Measurements from ENCODE around the gene KNDC1.
"Not testable (repeated sequence)": the region's sequence is repeated elsewhere in the genome, so short reads cannot be mapped to it uniquely, and the experiment has no call there.

Gene KNDC1

DNA sequence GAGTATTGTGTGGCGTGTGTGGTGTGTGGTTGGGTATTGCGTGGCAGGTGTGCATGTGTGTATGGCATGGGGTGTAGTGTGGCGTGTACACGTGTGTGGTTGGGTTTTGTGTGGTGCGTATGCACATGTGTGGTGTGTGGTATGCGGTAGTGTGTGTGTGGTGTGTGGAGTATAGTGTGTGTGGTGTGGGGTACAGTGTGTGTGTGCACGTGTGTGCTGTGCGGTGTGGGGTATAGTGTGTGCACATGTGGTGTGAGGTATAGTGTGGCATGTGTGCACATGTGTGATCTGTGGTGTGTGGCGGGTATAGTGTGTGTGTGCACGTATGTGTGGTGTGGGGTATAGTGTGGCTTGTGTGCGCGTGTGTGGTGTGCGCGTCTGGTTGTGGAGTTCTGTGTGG lies 49.1 kb downstream of the KNDC1 start:
- DNase-seq: no peak

DNA sequence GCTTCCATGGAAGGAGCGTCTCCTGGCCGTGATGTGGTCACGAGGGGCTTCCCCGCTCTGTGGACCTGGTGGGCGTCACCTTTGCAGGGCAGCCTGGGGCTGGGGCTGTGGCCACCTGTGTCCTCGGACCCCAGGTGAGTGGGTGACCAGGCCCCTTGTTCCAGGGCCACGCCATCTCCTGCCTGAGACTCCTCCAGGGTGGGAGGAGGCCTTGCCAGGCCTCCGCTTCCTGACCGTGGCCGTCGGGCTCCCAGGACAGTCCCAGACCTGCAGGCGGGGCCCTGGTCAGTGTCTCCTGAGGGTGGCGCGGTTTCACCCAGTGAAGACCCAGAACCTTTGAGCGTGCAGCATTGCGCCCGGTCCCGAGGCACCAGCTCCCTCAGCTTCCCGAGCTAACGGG lies 49.6 kb downstream of the KNDC1 start:
- DNase-seq: no peak

DNA sequence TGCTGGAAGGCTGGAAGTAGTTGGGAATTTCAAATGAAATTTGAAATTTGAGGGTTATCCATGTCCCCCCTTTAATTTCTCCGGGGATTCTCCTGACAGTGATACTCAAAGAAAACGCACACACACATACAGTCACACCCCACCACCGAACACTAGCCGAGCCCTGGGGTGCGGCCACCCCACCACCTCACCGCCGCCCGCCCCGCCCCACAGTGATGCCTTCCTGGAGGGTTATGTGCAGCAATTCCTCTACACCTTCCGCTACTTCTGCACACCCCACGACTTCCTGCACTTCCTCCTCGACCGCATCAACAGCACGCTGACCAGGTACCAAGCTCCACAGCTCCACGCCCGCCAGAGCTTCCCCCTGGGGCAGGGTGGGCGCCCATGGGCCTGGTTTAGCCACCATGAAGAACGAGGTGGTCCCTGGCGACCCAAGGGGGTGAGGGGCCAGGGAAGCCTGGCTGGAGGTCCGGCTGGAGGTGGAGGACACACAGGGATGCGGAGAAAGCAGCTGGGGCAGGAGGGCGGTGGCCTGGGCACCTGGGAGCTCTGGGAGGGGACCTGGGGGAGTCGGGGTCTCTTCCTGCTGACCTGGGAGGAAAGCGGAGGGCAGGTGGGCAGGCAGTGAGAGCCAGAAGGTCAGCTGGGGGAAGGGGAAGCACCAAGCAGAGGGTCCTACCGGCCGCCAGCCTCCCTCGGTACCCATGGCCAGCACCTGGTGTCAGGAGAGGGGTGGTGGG lies 50.5 kb downstream of the KNDC1 start:
- DNase-seq: no peak

DNA sequence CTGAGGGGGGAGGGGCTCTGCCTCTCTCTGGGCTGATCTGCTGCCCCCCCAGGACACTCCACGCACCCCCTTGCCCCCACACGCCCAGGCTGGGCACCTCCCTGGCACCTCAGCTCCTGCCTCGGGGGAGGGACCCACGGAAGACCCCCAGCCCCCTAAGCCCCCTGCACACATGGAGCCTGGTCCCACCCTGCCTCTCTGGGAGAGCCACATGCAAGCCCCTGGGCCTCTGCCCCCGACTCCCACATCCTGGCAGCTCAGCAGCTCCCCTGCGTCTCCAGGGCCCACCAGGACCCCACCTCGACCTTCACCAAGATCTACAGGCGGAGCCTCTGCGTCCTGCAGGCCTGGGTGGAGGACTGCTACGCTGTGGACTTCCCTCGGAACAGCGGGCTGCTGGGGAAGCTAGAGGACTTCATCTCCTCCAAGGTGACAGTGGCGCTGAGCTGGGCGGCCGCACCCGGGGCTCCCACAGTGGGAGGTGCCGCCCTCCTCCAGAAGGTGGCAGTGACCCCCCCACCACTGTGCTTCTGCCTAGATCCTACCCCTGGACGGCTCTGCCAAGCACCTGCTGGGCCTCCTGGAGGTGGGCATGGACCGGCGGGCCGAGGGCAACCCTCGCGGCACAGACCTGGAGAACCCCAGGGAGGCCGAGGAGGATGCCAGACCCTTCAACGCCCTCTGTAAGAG lies 51.3 kb downstream of the KNDC1 start:
- DNase-seq: no peak

DNA sequence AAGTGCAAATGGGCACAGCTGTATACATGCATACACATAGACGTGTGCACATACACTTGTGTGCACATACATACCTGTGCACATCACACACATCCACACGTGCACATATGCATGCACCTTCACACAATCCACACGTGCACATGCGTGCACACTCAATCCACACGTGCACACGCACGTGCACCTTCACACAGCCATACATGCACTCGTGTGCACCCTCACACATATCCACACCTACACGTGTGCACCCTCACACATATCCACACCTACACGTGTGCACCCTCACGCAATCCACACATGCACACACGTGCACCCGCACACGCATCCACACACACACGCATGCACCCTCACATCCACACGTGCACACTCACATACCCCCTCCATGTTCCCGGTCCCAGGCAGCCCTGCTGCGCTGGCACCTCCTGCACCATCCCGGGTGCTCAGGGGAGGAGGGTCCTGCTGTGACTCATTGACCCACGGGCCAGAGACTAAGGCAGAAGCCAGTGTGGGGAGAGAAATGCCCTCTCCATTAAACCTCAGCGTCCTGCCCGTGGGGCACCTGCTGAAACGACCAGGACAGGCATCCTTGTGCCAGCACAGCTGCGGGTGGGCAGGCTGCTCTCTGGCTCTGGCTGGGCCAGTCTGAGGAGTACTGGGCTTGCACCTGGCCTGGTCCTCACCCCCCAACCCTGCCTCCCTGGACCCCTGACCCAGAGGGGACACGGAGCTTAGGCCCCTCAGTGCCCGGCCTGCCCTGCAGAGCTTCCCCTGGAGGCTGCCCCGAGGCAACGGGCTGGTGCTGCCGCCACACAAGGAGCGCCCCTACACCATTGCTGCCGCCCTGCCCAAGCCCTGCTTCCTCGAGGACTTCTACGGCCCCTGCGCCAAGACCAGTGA lies 52.2 kb downstream of the KNDC1 start:
- DNase-seq: no peak

DNA sequence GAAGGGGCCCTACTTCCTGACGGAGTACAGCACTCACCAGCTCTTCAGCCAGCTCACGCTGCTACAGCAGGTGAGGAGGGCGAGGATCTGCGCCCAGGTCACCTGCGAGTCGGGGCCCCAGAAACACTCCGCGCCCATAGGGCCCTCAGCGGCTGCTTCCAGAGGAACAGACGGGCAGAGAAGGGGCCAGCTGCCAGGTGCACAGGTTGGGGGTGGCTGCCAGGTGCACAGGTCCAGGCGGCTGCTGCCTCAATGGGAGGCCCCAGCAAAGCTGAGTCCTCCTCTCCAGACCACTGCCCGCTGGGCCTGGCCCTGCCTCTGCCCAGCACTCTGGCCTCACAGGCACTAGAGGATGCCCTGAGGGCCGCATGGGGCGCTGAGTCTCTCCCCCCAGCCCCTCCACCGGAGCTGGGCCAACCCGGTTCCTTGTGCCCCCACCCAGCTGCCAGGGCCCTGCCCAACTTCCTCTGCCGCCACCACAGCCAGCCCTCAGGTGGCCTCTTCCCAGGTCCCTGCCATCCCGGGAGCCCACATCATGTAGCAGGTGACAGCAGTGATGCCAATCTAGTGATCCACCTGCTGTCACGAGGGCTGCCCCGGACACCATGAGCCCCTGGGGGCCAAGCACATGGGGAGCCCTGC lies 53.0 kb downstream of the KNDC1 start:
- DNase-seq: no peak

DNA sequence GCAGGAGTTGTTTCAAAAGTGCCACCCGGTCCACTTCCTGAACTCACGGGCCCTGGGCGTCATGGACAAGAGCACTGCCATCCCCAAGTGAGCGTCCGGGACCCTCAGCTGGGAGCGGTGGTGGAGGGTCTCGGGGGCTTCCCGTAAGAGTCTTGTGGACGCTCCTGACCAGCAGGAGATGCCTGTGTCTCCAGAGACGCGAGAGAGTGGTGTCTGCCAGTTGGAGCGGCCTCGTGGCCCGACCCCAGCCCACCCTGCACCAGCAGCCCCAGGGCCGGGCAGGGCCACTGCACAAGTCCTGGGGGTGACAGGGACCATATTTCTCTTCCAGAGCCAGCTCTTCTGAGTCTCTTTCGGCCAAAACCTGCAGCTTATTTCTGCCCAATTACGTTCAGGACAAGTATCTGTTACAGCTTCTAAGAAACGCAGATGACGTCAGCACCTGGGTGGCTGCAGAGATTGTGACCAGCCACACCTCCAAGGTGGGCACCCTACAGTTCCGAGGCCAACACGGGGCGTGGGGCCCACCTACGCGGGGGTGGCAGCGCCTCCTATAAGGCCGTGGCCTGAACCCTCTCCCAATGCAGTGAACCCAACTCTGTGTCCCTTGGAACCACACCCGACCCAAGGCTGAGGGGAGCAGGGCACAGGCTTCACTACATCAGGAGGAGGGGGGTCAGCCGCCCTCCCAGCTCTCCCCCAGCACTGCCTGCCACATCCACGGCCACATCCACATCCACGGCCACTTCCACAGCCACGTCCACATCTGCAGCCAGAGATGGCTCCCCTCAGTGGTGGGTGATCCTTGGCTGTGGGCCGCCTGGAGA lies 53.8 kb downstream of the KNDC1 start:
- no peak for DNase-seq

DNA sequence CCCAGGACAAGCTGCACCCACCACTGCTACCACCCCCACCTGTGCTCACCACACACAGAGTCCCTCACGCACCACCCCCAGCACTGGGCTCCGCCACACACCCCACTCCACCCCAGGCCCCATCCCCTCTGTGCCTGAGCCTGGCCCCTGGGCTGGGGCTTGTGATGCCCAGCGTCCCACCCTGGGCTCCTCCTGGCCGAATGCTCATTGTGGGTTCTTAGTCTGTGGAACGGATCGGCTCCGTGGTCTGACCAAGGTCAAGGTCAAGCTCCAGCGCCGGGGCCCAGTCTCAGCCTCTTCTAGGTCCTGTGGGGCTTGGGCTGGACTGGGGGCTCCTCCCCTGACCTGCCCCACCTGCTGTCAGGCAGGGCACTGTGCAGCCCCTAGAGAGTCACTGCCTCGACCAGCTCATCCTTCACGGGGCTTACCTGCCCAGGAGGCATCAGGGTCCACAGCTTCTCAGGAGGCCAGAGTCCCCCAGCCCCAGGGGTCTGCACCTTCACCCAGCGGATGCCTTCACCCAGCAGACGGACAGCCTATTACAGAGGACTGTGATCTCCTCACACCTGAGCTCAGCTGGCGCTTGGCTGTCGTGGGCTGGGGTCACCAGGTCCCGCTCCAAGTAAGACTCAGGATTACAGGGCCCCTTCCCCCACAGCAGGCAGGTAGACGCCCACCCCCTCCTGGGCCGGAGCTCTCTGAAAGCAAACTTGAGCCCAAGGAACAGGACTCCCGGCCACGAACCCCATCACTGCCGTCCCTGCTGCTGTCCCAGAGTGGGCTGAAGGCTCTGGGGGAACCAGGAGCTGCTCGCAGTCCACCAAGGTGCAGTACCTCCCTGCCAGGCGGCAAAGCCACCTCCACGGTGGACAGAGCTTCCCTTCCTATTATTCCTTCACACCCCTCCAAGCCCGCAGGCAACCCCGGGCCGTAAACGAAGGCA lies 54.7 kb downstream of the KNDC1 start:
- no peak for DNase-seq

DNA sequence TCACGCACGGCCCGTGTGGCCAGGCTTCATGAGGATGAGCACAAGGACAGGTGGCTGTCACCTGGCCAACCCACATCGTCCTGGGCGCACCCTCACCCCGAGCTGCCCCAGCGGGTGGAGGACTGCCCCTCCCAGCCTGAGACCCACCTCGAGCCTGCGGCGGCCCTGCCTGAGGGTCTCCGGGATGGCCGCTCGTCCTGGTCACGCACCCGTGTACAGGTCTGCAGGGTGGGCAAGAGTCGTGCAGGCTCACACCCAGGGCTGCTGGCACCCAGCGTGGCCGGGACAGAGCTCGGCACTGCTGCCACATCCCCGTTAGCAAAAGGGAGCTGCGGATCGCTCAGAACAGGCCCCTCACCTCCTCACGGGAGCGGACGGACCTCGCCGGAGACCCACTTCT lies 55.6 kb downstream of the KNDC1 start:
- DNase-seq: no peak

DNA sequence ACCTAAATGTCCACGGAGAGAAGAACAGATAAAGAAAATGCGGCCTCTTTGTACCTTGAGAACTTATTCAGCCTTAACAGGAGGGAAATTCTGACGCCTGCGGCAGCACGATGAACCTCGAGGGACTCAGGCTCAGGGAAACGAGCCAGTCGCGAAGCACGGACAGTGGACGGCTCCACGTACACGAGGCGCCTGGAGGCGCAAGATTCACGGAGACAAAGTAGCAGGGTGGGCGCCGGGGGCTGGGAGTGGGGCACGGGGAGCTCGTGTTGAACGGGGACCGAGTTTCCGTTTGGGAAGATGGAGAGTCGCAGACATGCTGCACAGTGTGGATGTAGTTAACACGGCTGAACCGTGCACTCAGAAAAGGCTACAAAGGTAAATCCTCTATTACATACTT lies 56.8 kb downstream of the KNDC1 start:
- no peak for DNase-seq

DNA sequence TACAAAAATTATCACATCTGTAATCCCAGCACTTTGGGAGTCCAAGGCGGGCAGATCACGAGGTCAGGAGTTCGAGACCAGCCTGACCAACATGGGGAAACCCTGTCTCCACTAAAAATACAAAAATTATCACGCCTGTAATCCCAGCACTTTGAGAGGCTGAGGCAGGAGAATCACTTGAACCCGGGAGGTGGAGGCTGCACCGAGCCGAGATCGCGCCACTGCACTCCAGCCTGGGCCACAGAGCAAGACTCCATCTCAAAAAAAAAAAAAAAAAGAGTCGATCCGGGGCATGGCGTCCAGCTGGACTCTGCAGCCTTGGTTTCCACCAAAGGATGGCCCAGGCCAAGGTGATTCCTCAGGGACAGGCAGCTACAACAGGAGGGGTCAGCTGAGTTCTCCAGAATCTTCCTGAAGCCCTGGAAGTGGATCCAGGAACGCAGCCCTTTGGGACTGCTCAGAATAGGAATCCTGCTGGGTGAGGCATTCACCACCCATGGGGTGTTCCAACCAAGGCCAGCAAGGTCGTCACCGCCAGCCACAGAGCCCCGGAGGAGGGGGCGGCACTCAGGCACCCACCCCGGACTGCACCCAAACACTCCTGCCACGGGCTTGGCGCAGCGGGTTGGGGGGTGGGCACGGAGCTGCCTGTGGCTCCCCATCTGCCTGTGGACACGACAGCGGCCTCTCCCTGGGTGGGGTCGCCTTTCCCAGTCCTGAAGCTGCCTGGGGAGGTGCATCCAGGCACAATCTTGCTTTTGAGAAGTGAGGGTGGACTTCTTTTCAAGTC lies 58.0 kb downstream of the KNDC1 start:
- DNase-seq: no peak

DNA sequence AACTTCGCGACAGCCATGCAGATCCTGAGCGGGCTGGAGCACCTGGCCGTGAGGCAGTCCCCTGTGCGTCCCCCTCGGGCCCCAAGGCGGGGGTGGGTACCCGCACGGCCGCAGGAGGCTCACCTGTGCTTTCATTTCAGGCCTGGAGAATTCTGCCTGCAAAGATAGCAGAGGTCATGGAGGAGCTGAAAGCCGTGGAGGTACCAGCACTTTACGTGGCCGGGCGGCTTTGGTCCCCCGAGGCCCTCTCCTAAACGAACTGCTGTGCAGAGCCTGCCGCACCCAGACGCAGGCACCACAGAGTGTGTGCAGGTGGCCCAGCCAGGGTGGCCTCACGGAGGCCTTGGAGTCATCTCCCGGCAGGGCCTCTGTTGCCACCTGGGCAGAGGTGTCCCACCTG lies 58.9 kb downstream of the KNDC1 start:
- no peak for DNase-seq

DNA sequence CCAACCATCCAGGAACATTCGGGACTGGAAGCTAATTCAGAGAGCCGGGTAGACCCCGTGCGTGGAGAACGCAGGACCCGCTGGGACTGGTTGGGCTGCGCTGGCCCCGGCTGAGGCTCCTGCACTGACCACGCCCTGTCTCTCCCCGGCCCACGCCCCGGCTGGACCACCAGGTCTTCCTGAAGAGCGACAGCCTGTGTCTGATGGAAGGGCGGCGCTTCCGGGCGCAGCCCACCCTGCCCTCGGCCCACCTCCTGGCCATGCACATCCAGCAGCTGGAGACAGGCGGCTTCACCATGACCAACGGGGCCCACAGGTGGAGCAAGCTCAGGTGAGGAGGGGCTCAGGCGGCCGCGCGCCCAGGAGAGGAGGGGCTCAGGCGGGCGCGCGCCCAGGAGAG lies 59.8 kb downstream of the KNDC1 start:
- no peak for DNase-seq

DNA sequence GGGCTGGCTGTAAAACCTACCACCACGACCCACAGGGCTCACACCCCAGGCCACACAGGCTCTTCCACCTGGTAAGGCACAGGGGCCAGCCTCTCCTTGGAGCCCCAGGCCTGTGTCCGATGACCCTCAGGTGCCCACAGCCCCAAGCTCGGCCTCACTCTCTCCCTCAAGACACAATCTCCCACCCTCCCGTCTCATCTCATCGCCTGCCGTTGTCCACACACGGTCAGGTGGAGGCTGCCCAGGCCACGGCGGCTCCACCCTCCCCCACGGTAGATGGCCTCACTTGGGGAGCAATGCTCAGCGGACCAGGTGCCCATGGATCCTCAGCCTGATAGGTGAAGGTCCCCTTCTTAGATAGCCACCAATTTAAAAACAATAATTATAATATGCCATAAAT lies 61.3 kb downstream of the KNDC1 start:
- DNase-seq: no peak

DNA sequence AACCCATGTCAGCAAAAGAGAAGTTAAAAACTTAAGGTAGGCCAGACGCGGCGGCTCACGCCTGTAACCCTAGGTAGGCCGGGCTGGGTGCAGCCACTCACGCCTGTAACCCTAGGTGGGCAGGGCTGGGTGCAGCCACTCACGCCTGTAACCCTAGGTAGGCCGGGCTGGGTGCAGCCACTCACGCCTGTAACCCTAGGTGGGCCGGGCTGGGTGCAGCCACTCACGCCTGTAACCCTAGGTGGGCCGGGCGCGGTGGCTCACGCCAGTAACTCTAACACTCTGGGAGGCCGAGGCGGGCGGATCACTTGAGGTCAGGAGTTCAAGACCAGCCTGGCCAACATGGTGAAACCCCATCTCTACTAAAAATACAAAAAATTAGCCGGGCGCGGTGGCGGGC lies 61.7 kb downstream of the KNDC1 start:
- not testable (repeated sequence) for DNase-seq

DNA sequence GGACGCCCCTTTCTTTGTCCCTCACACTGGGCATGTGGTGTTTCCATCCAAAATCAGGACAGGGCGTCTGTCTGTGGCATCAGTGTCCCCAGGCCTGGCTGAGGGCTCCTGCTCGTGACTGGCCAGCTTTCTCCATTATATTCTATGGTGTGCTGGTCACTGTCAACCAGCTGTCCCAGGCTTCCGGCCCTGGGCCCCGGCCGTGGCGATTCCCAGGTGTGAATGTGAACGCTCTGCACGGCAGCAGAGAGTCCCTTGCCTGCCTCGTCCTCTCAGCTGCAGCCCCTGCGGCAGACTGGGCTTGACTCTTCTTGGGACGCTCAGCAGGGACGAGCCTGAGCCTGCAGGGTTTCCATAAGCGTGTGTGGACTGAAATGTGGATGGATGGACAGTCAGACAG lies 64.1 kb downstream of the KNDC1 start:
- DNase-seq: no peak

DNA sequence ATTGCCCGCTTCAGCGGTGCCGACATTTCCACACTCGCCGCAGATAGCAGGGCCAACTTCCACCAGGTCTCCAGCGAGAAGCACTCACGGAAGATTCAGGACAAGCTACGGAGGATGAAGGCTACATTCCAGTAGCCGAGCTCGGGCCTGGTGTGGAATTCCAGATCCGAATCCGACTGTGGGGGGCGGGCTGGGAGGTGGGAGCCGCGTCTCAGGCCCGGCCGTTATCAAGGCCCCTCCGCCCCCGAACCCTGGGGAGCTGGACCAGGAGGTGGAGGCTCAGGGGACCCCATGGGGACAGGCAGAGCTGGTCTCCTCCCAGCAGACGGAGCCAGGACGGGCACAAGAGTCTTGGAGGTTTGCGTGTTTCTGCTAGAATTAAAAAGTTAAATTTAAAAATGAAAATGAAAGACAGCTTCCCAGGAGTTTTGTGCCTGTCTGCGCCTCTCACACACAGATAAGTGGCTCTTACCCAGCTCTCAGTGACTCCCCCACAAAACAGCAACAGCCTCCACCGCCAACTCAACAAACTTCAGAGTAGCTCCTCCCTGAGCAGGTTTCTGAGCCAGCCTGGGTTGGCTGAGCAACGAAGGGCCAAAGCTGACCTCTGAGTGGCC lies 64.8 kb downstream of the KNDC1 start:
- no peak for DNase-seq

DNA sequence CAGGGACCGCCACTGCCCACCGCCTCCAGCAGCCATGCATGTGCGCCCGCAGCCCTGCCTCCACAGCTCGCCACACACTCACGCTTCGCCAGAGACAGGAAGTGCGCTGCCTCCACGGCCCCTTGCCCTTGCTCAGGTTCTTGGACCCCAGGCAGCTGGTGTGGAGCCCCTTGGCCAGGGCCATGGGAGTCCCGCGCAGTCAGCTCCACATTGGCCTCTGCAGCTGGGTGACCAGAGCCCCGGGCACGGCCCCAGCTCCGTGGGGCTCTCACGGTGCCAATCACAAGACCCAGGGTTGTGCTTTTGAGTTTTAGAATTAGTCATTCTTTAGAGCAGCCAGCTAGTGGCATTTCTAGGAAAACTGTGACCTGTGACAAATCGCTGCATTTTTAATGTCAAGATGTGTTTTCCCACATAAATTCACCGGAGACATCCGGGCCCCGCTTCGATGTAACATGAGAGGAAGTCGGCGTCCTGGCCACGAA lies 65.7 kb downstream of the KNDC1 start:
- no peak for DNase-seq

DNA sequence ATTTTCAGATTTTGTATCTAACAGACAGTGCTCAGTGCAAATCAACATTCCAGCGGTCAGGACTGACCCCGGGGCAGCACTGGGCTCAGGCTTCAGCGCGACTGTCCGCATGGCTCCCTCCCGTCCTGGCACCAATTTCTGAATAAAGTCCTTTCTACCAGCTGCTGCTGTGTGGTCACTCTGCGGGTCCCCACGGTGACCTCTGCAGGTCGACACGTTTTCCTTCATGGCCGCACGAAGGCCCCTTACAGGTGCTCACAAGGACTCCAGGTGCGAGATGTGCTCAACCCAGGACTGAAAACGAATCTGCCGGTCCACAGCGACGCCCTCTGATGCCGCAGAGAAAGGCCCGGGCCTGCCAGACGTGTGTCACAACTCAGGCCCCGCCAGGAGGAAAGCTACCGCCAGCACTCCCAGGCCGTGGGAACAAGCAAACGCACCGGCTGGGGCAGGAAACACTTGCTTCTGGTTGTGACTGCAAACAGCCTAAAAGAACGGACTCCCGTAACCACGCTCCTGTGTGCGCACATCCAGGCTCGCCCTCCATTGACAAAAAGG lies 66.3 kb downstream of the KNDC1 start:
- DNase-seq: no peak

All from NCI-H524 treated with DMSO at 0.1 percent for 48 hours (cell line).